ENCODE measurements around the gene PLEKHG7.

DNA sequence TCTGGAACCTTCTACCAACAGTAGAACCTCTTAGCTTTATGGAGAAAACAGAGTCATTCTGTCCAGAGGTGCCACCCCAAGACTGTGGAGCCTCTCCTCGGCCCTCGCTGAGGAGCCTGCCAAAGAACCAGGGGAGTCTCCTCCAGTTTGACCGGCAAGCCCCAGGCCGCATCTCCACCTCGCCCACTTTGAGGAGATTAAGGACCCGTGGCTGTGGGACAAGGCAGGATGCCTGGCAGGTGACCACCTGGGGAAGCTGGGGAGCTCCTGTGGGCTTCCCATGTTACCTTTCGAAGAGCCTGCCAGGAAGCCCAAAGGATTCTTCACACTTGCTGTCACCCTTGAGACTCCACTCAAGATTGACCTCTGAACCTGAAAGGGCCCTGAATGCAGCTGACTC lies 3.8 kb downstream of the PLEKHG7 start:
- TF ChIP-seq, protein P1, sequence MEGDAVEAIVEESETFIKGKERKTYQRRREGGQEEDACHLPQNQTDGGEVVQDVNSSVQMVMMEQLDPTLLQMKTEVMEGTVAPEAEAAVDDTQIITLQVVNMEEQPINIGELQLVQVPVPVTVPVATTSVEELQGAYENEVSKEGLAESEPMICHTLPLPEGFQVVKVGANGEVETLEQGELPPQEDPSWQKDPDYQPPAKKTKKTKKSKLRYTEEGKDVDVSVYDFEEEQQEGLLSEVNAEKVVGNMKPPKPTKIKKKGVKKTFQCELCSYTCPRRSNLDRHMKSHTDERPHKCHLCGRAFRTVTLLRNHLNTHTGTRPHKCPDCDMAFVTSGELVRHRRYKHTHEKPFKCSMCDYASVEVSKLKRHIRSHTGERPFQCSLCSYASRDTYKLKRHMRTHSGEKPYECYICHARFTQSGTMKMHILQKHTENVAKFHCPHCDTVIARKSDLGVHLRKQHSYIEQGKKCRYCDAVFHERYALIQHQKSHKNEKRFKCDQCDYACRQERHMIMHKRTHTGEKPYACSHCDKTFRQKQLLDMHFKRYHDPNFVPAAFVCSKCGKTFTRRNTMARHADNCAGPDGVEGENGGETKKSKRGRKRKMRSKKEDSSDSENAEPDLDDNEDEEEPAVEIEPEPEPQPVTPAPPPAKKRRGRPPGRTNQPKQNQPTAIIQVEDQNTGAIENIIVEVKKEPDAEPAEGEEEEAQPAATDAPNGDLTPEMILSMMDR (IDR thresholded peaks at IDR 0.05): no peak
- TF ChIP-seq POLR2A (IDR thresholded peaks at IDR 0.05): no peak

Data from body of pancreas (tissue), 4 donors.